Stimulated activated naive B cell treated with anti-CD40 and anti-IgM and Interleukin-4, amounts not matched to agents 10 μg/mL and 1 μg/mL and 100 μg/mL, for 72 hours (primary cell): ENCODE measurements around the gene HDAC9.

Source experiments
- ATAC-seq, 2 donors: fragments of 150-1000 bp; cut with Tn5 transposase; replicated peaks; 2 replicates each; pipeline ENCODE4 v1.10.0; 2021; ENCODE audit warnings: moderate library complexity in 1 of 2
- DNase-seq: peaks from one replicate; pipeline ENCODE4 v3.0.0; 2021
- H3K27ac Mint-ChIP-seq: one replicate; pipeline ENCODE4 v1.8.0; 2022; ENCODE audit warnings: mild to moderate bottlenecking, mixed read lengths
- H3K27me3 Mint-ChIP-seq, 2 donors: one replicate each; pipeline ENCODE4 v1.8.0; 2022; ENCODE audit warnings: mixed read lengths in 2 of 2
- H3K36me3 Mint-ChIP-seq, 2 donors: one replicate each; pipeline ENCODE4 v1.8.0; 2022; ENCODE audit warnings: mixed read lengths in 2 of 2, mild to moderate bottlenecking in 1 of 2
- H3K4me1 Mint-ChIP-seq, 2 donors: one replicate each; pipeline ENCODE4 v1.8.0; 2022; ENCODE audit warnings: mixed read lengths in 2 of 2, mild to moderate bottlenecking in 1 of 2
- H3K4me3 Mint-ChIP-seq, 2 donors: one replicate each; pipeline ENCODE4 v1.8.0; 2022; ENCODE audit warnings: mild to moderate bottlenecking in 2 of 2, mixed read lengths in 2 of 2, moderate library complexity in 1 of 2
- H3K9me3 Mint-ChIP-seq, 2 donors: one replicate each; pipeline ENCODE4 v1.8.0; 2022; ENCODE audit warnings: mixed read lengths in 2 of 2, mild to moderate bottlenecking in 1 of 2

Gene HDAC9

GRCh38 chr7:18637516-18637915 lies 142.0 kb downstream of the HDAC9 start:
- Mint-ChIP-seq H3K9me3 (no peaks in the 10 kb centered on the region), H3K27ac (no peak overlapping the region), H3K36me3 (peaks cover 30 to 42% of the 10 kb centered on the region in 2 donors), H3K4me1 (peaks cover 9 to 25% of the 10 kb centered on the region in 2 donors), H3K27me3 (no peaks in the 10 kb centered on the region), H3K4me3 (no peak overlapping the region)
- ATAC-seq: no peak
- no peak for DNase-seq

GRCh38 chr7:18638594-18639452 lies 143.3 kb downstream of the HDAC9 start:
- peaks cover 30 to 49% of the 10 kb centered on the region in 2 donors for H3K36me3 Mint-ChIP-seq
- no peaks in the 10 kb centered on the region for H3K27me3 Mint-ChIP-seq
- H3K4me3 Mint-ChIP-seq: peak overlapping the region in 1 of 2 donors; percentile 35
- no peaks in the 10 kb centered on the region for H3K9me3 Mint-ChIP-seq
- peak overlapping the region; percentile 63 for H3K27ac Mint-ChIP-seq
- H3K4me1 Mint-ChIP-seq: peaks cover 9 to 25% of the 10 kb centered on the region in 2 donors
- ATAC-seq: peak; percentile 78 to 80
- no peak for DNase-seq

DNA sequence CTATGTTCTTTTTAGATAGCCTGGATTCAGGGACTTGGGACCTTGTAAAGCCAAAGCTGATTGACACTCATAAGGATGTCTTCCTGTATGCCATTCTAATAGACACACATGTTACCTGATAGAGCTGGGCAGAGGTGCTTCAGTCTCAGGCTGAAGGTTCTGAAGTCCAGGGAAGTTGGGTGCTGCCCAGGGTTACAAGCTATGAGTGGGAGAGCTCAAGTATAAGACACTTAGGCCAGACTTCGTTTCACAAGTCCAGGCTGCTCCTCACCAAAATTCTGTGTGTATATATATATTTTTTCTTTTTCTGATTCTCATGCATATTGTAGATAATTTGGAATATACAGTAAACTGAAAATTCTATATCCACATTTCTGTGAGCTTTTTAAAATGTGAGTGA lies 144.2 kb downstream of the HDAC9 start:
- H3K4me3 Mint-ChIP-seq: no peak overlapping the region
- no peaks in the 10 kb centered on the region for H3K9me3 Mint-ChIP-seq
- no peak for ATAC-seq
- peaks cover 9 to 25% of the 10 kb centered on the region in 2 donors for H3K4me1 Mint-ChIP-seq
- DNase-seq: no peak
- H3K36me3 Mint-ChIP-seq: peaks cover 33 to 49% of the 10 kb centered on the region in 2 donors
- H3K27ac Mint-ChIP-seq: peak overlapping the region; percentile 17
- H3K27me3 Mint-ChIP-seq: no peaks in the 10 kb centered on the region

DNA sequence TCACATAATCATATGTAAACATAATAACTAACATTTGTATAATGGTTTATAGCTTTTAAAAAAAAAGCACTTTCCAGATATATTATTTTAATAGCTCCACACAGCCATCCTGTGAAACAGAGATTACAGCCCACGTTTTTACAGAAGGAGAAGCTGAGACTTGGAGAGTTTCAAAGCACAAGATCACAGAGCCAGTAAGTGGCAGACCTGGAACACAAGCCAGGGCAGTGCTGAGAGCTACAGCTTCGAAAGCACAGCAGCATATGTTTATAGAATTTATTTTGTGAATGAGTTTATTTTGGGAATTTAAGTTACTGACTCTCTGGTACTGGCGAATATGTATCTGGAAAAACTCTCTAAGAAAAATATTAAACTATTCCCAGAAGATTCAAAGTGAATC lies 149.4 kb downstream of the HDAC9 start:
- no peak overlapping the region for H3K4me3 Mint-ChIP-seq
- H3K27me3 Mint-ChIP-seq: no peaks in the 10 kb centered on the region
- peaks cover 2 to 5% of the 10 kb centered on the region in 2 donors for H3K4me1 Mint-ChIP-seq
- H3K27ac Mint-ChIP-seq: no peak overlapping the region
- no peak for DNase-seq
- ATAC-seq: no peak
- peaks cover 38 to 54% of the 10 kb centered on the region in 2 donors for H3K36me3 Mint-ChIP-seq
- H3K9me3 Mint-ChIP-seq: no peaks in the 10 kb centered on the region

- H3K27ac Mint-ChIP-seq: no peak overlapping the region
- no peaks in the 10 kb centered on the region for H3K9me3 Mint-ChIP-seq
- DNase-seq: no peak
- no peak for ATAC-seq
- peaks cover 0 to 5% of the 10 kb centered on the region in 2 donors for H3K4me1 Mint-ChIP-seq
- peaks cover 27 to 39% of the 10 kb centered on the region in 2 donors for H3K36me3 Mint-ChIP-seq
- no peaks in the 10 kb centered on the region for H3K27me3 Mint-ChIP-seq
- no peak overlapping the region for H3K4me3 Mint-ChIP-seq
Observed at GRCh38 chr7:18647582-18647981, 152.0 kb downstream of the HDAC9 start.

DNA sequence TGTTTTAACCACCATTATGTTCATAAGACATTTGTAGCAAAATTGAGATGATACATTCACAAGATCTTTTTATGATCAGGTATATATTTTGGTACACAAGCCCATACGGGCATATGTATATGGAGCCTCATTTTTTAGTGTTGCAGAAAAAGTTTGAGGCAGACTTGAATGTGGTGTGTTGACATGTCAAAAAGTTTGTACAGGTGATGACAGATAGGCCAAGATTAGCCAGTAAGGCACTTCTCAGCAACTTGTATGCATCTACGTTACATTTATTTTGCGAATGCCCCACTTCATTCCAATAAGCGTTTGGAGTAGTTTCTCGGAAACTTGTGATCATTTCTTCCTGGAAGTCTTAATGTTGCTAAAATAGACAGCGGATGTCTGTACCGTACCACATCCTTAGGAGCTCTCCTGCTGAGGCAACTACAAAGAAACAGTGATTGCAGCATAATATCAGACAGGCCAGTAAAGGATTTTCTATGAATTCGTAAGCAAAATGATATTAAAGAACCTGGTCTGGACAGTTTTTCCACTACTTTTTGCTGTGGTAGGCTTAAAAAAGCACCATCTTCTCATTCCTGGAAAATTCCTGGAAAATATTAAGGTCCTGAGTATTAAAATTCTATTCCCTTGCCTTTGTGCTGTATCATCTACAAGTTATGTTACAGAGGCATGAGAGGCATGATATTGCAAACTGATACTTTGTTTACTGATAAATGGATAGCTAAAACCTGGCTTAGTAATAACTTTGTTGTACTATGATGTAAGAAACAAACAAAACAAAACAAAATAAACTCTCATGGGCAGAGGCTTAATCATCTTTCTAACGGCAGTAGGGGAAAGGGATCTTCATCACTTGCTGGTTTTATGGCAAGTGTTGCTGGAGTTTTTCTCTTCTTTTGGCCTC lies 153.6 kb downstream of the HDAC9 start:
- H3K4me1 Mint-ChIP-seq: peaks cover 0 to 5% of the 10 kb centered on the region in 2 donors
- H3K9me3 Mint-ChIP-seq: no peaks in the 10 kb centered on the region
- ATAC-seq (no peak), DNase-seq (no peak)
- no peaks in the 10 kb centered on the region for H3K27me3 Mint-ChIP-seq
- no peak overlapping the region for H3K4me3 Mint-ChIP-seq
- peaks cover 27 to 32% of the 10 kb centered on the region in 2 donors for H3K36me3 Mint-ChIP-seq
- no peak overlapping the region for H3K27ac Mint-ChIP-seq

DNA sequence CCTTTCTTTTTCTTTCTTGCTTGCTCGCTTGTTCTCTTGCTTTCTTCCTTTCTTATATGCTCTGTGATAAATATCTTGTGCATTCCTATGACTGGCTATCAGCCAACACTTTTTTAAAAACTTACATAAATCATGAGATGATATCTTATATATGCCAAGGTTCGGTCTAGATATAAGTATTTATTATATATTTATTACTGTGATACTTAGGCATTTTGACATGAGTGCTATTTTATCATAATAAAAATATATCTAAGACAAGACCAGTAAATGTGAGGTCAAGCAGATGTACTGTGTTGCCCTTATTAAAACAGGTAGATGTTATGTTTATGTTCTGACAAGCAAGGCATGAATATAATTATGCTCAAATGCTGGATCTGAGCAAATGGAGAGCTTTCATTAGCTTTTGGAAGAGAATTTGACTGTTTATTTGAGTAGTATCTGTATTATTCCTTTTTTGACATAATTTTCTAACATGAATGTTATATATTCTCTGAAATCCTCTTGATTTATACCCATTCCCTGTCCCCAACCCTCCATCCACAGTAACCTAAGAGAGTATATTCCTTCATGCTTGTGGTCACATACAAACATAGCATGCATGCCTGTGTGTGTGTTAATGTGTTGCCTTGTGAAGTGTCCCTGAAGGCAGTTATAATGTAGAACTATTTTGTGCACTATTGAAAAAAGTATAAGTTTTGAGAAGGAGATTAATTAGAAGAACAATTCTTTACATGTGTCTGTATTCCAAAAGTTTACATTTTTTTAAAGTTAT lies 158.0 kb downstream of the HDAC9 start:
- Mint-ChIP-seq H3K9me3 (no peaks in the 10 kb centered on the region), H3K27ac (no peak overlapping the region), H3K4me1 (peaks cover 4 to 21% of the 10 kb centered on the region in 2 donors), H3K4me3 (no peak overlapping the region), H3K27me3 (no peaks in the 10 kb centered on the region), H3K36me3 (peaks cover 37 to 39% of the 10 kb centered on the region in 2 donors)
- DNase-seq: no peak
- no peak for ATAC-seq

GRCh38 chr7:18654709-18655108 lies 159.2 kb downstream of the HDAC9 start:
- Mint-ChIP-seq H3K4me1 (peaks cover 4 to 21% of the 10 kb centered on the region in 2 donors), H3K9me3 (no peaks in the 10 kb centered on the region), H3K27me3 (no peaks in the 10 kb centered on the region), H3K27ac (no peak overlapping the region), H3K36me3 (peaks cover 29 to 31% of the 10 kb centered on the region in 2 donors), H3K4me3 (no peak overlapping the region)
- DNase-seq: no peak
- no peak for ATAC-seq

DNA sequence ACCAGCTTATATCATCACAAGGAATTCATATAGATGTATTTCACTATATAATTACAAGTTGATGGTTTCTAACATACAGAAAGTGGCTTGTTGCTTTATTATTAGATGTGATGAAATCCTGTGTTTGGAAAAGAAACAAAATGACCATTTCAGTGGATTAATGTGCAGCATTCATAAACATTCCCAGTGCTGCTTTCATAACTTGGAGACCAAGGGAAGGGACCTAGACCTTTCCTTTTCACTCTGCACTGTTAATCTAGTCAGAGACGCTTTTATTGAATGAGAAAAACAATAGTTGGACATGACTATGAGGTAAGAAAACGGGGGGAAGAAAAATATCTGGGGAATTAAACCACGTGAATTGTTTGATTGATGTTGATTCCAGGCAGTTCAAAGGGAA lies 160.0 kb downstream of the HDAC9 start:
- Mint-ChIP-seq H3K27ac (no peak overlapping the region), H3K9me3 (no peaks in the 10 kb centered on the region), H3K27me3 (no peaks in the 10 kb centered on the region), H3K4me3 (no peak overlapping the region), H3K4me1 (peaks cover 4 to 21% of the 10 kb centered on the region in 2 donors), H3K36me3 (peaks cover 30 to 31% of the 10 kb centered on the region in 2 donors)
- no peak for DNase-seq
- no peak for ATAC-seq

- no peak for DNase-seq
- Mint-ChIP-seq H3K27ac (no peak overlapping the region), H3K4me3 (no peak overlapping the region), H3K27me3 (no peaks in the 10 kb centered on the region), H3K9me3 (no peaks in the 10 kb centered on the region), H3K4me1 (peaks cover 5 to 21% of the 10 kb centered on the region in 2 donors), H3K36me3 (peaks cover 33 to 34% of the 10 kb centered on the region in 2 donors)
- no peak for ATAC-seq
Observed at GRCh38 chr7:18655912-18656311, 160.4 kb downstream of the HDAC9 start.

GRCh38 chr7:18656362-18656761 lies 160.8 kb downstream of the HDAC9 start:
- H3K36me3 Mint-ChIP-seq: peaks cover 36 to 37% of the 10 kb centered on the region in 2 donors
- H3K9me3 Mint-ChIP-seq: no peaks in the 10 kb centered on the region
- H3K27ac Mint-ChIP-seq: no peak overlapping the region
- no peak for DNase-seq
- ATAC-seq: no peak
- no peak overlapping the region for H3K4me3 Mint-ChIP-seq
- H3K27me3 Mint-ChIP-seq: no peaks in the 10 kb centered on the region
- peaks cover 5 to 21% of the 10 kb centered on the region in 2 donors for H3K4me1 Mint-ChIP-seq

- Mint-ChIP-seq H3K4me1 (peaks cover 5 to 21% of the 10 kb centered on the region in 2 donors), H3K9me3 (no peaks in the 10 kb centered on the region), H3K27ac (no peak overlapping the region), H3K4me3 (no peak overlapping the region), H3K36me3 (peaks cover 33 to 35% of the 10 kb centered on the region in 2 donors), H3K27me3 (no peaks in the 10 kb centered on the region)
- ATAC-seq (no peak), DNase-seq (no peak)
Observed at GRCh38 chr7:18659746-18660145, 164.2 kb downstream of the HDAC9 start.

GRCh38 chr7:18663321-18663720 lies 167.8 kb downstream of the HDAC9 start:
- Mint-ChIP-seq H3K4me1 (peaks cover 6 to 8% of the 10 kb centered on the region in 2 donors), H3K27me3 (no peaks in the 10 kb centered on the region), H3K36me3 (peaks cover 15 to 20% of the 10 kb centered on the region in 2 donors), H3K4me3 (no peak overlapping the region), H3K27ac (no peak overlapping the region), H3K9me3 (no peaks in the 10 kb centered on the region)
- ATAC-seq (no peak), DNase-seq (no peak)
